ENCODE data around the gene EYA2. TPM values are rescaled to one million over a fixed set of nuclear protein-coding genes. Genes with fewer than 3 reads are reported as not detected.

The EYA2 gene
- total RNA-seq, 1 experiment from 2014 or later: 0.25 TPM

GRCh38 chr20:47122560-47122959, 227.9 kb downstream of the EYA2 start:
- no peaks in the 10 kb centered on the region for H3K27me3 ChIP-seq (replicated peaks; ENCODE audit: control insufficient read depth, insufficient read depth, low read length)
- H3K4me1 ChIP-seq: 0 out of 2 replicates have a peak, but pooled peaks cover under 1% of the 10 kb centered on the region
- no peaks in the 10 kb centered on the region for H3K27me3 Mint-ChIP-seq (ENCODE audit: insufficient read depth, unreplicated experiment)
- no peak for TF ChIP-seq CTCF (IDR thresholded peaks at IDR 0.05; ENCODE audit: insufficient read depth in 1 of 2, low read depth in 1 of 2, low read length in 1 of 2, severe bottlenecking in 1 of 2, unreplicated experiment in 1 of 2)
- no peak overlapping the region for H3K27ac Mint-ChIP-seq (ENCODE audit: unreplicated experiment)
- ChIA-PET CTCF (no interaction called here), POLR2A (no interaction called here)
- no peak for DNase-seq
- H3K9me3 ChIP-seq: no peaks in the 10 kb centered on the region
- BruUV-seq (replicated peaks): no TSS peak
- intact Hi-C loops (cut with micrococcal nuclease; ENCODE audit: unreplicated experiment): no loop called here
- H3K36me3 ChIP-seq (ENCODE audit: control insufficient read depth, insufficient read depth, low read length): no peaks in the 10 kb centered on the region
- no peak overlapping the region for H3K4me3 Mint-ChIP-seq (ENCODE audit: unreplicated experiment)
- H3K4me1 Mint-ChIP-seq (ENCODE audit: low read depth, unreplicated experiment): peaks cover 12% of the 10 kb centered on the region
- H3K36me3 Mint-ChIP-seq (ENCODE audit: insufficient read depth, unreplicated experiment): no peaks in the 10 kb centered on the region
- H3K4me3 ChIP-seq (ENCODE audit: low read depth, low read length): no peak overlapping the region
- no peaks in the 10 kb centered on the region for H3K9me3 Mint-ChIP-seq (ENCODE audit: unreplicated experiment)

- ChIA-PET POLR2A (interaction anchor here (0.7 kb wide), 2 partner anchors 184 to 398 kb away, joined by 3 to 9 read pairs; no protein-coding TSS in a partner anchor), CTCF (interaction anchor here (0.5 kb wide), 1 partner anchor 39 kb away, joined by 3 read pairs; no protein-coding TSS in a partner anchor)
- DNase-seq: no peak
- H3K4me1 ChIP-seq: 0 out of 2 replicates have a peak, but pooled peaks cover 5% of the 10 kb centered on the region
- Mint-ChIP-seq H3K27ac (ENCODE audit: unreplicated experiment) (no peak overlapping the region), H3K9me3 (ENCODE audit: unreplicated experiment) (no peaks in the 10 kb centered on the region), H3K27me3 (ENCODE audit: insufficient read depth, unreplicated experiment) (no peaks in the 10 kb centered on the region), H3K36me3 (ENCODE audit: insufficient read depth, unreplicated experiment) (no peaks in the 10 kb centered on the region), H3K4me1 (ENCODE audit: low read depth, unreplicated experiment) (peaks cover 17% of the 10 kb centered on the region), H3K4me3 (ENCODE audit: unreplicated experiment) (no peak overlapping the region)
- no peak for TF ChIP-seq CTCF (IDR thresholded peaks at IDR 0.05; ENCODE audit: insufficient read depth in 1 of 2, low read depth in 1 of 2, low read length in 1 of 2, severe bottlenecking in 1 of 2, unreplicated experiment in 1 of 2)
- no peaks in the 10 kb centered on the region for H3K9me3 ChIP-seq
- intact Hi-C loops (cut with micrococcal nuclease; ENCODE audit: unreplicated experiment): no loop called here
- H3K36me3 ChIP-seq (ENCODE audit: control insufficient read depth, insufficient read depth, low read length): no peaks in the 10 kb centered on the region
- no TSS peak for BruUV-seq (replicated peaks)
- H3K27me3 ChIP-seq (replicated peaks; ENCODE audit: control insufficient read depth, insufficient read depth, low read length): no peaks in the 10 kb centered on the region
- H3K4me3 ChIP-seq (ENCODE audit: low read depth, low read length): no peak overlapping the region
Observed at GRCh38 chr20:47124181-47124717, 229.6 kb downstream of the EYA2 start.

DNA sequence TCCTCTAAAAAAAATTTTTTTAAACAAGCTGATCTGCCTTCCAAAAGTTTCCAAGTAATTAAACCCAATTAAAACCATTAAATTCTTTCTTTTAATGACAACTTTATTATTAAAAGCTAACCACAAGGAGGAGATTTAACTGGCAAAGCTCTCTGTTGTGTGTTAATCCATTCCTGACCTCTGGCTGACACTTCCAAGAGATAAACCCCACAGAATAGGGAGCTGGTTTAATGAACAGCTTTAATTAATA, 230.8 kb downstream of the EYA2 start:
- no TSS peak for BruUV-seq (replicated peaks)
- Histone ChIP-seq H3K9me3 (no peaks in the 10 kb centered on the region), H3K4me1 (0 out of 2 replicates have a peak, but pooled peaks cover 5% of the 10 kb centered on the region), H3K27me3 (replicated peaks; ENCODE audit: control insufficient read depth, insufficient read depth, low read length) (no peaks in the 10 kb centered on the region), H3K36me3 (ENCODE audit: control insufficient read depth, insufficient read depth, low read length) (no peaks in the 10 kb centered on the region), H3K4me3 (ENCODE audit: low read depth, low read length) (no peak overlapping the region)
- no peaks in the 10 kb centered on the region for H3K9me3 Mint-ChIP-seq (ENCODE audit: unreplicated experiment)
- no peak overlapping the region for H3K27ac Mint-ChIP-seq (ENCODE audit: unreplicated experiment)
- intact Hi-C loops (cut with micrococcal nuclease; ENCODE audit: unreplicated experiment): no loop called here
- no peak for DNase-seq
- ChIA-PET CTCF (interaction anchor here (0.6 to 1.5 kb wide), 3 partner anchors 15 to 161 kb away, joined by 3 to 4 read pairs (median 3); no protein-coding TSS in a partner anchor), POLR2A (no interaction called here)
- no peak overlapping the region for H3K4me3 Mint-ChIP-seq (ENCODE audit: unreplicated experiment)
- H3K36me3 Mint-ChIP-seq (ENCODE audit: insufficient read depth, unreplicated experiment): no peaks in the 10 kb centered on the region
- TF ChIP-seq CTCF (IDR thresholded peaks at IDR 0.05; ENCODE audit: insufficient read depth in 1 of 2, low read depth in 1 of 2, low read length in 1 of 2, severe bottlenecking in 1 of 2, unreplicated experiment in 1 of 2): no peak
- H3K4me1 Mint-ChIP-seq (ENCODE audit: low read depth, unreplicated experiment): peaks cover 17% of the 10 kb centered on the region
- H3K27me3 Mint-ChIP-seq (ENCODE audit: insufficient read depth, unreplicated experiment): no peaks in the 10 kb centered on the region

Measured in Caco-2 (cell line).